Ishikawa (cell line): ENCODE measurements around the gene SDK1.

ENCODE experiments used
- CEBPB ChIP-seq: IDR thresholded peaks from 2 replicates; pipeline ENCODE4 v1.6.1; 2012
- CREB1 ChIP-seq: IDR thresholded peaks from 2 replicates; pipeline ENCODE4 v1.6.1; 2012; ENCODE audit warnings: low read depth
- EGR1 ChIP-seq: IDR thresholded peaks from 2 replicates; pipeline ENCODE4 v1.6.1; 2012
- EP300 ChIP-seq: IDR thresholded peaks from 2 replicates; pipeline ENCODE4 v1.6.1; 2012; ENCODE audit warnings: borderline replicate concordance
- FOXM1 ChIP-seq: IDR thresholded peaks from 2 replicates; pipeline ENCODE4 v1.6.1; 2012; ENCODE audit warnings: low read depth, borderline replicate concordance
- NFIC ChIP-seq: IDR thresholded peaks from 2 replicates; pipeline ENCODE4 v1.6.1; 2012
- RAD21 ChIP-seq: IDR thresholded peaks from 2 replicates; pipeline ENCODE4 v1.6.1; 2012; ENCODE audit warnings: low read depth
- TAF1 ChIP-seq: IDR thresholded peaks from 2 replicates; pipeline ENCODE4 v1.6.1; 2012; ENCODE audit warnings: low read depth, mild to moderate bottlenecking
- TCF12 ChIP-seq: IDR thresholded peaks from 2 replicates; pipeline ENCODE4 v1.6.1; 2012; ENCODE audit warnings: low read depth
- TEAD4 ChIP-seq: IDR thresholded peaks from 2 replicates; pipeline ENCODE4 v1.6.1; 2012
- YY1 ChIP-seq: IDR thresholded peaks from 2 replicates; pipeline ENCODE4 v1.6.1; 2012; ENCODE audit warnings: low read depth
- ZBTB7A ChIP-seq: IDR thresholded peaks from 2 replicates; pipeline ENCODE4 v1.6.1; 2012; ENCODE audit warnings: low read depth
- TF ChIP-seq, protein P1 (sequence below): IDR thresholded peaks from 2 replicates; pipeline ENCODE4 v1.6.1; 2012
- TF ChIP-seq, protein P2 (sequence below): IDR thresholded peaks from 2 replicates; pipeline ENCODE4 v1.6.1; 2012
- TF ChIP-seq, protein P3 (sequence below): IDR thresholded peaks from 2 replicates; pipeline ENCODE4 v1.6.1; 2012; ENCODE audit warnings: low read depth, mild to moderate bottlenecking

SDK1 gene

DNA sequence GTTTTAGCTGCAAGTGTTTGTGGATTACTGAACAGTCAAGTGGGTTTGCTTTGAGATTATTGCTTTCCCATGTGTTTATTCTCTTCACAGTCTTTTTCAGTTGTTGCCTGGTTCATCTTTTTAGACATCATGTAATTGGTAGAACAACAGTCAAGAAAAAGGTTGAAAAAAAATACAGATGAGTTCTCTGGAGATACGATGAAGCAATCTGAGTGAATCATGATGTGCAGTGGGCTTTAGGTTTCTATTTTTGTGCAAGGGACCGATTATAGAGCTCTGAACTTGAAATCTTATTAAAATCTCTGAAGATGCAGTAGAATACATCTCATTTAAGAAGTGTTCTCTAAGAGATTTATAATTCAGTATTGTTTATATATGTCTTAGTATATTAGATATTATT, 145.7 kb downstream of the SDK1 start:
- TF ChIP-seq EGR1 (no peak), TAF1 (no peak), CREB1 (no peak), EP300 (no peak), YY1 (no peak), NFIC (no peak), TEAD4 (no peak), FOXM1 (no peak), CEBPB (no peak), ZBTB7A (no peak), TCF12 (no peak), RAD21 (no peak)
- TF ChIP-seq, protein P1, sequence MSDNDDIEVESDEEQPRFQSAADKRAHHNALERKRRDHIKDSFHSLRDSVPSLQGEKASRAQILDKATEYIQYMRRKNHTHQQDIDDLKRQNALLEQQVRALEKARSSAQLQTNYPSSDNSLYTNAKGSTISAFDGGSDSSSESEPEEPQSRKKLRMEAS: no peak
- TF ChIP-seq, protein P2, sequence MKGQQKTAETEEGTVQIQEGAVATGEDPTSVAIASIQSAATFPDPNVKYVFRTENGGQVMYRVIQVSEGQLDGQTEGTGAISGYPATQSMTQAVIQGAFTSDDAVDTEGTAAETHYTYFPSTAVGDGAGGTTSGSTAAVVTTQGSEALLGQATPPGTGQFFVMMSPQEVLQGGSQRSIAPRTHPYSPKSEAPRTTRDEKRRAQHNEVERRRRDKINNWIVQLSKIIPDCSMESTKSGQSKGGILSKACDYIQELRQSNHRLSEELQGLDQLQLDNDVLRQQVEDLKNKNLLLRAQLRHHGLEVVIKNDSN: no peak
- TF ChIP-seq, protein P3, sequence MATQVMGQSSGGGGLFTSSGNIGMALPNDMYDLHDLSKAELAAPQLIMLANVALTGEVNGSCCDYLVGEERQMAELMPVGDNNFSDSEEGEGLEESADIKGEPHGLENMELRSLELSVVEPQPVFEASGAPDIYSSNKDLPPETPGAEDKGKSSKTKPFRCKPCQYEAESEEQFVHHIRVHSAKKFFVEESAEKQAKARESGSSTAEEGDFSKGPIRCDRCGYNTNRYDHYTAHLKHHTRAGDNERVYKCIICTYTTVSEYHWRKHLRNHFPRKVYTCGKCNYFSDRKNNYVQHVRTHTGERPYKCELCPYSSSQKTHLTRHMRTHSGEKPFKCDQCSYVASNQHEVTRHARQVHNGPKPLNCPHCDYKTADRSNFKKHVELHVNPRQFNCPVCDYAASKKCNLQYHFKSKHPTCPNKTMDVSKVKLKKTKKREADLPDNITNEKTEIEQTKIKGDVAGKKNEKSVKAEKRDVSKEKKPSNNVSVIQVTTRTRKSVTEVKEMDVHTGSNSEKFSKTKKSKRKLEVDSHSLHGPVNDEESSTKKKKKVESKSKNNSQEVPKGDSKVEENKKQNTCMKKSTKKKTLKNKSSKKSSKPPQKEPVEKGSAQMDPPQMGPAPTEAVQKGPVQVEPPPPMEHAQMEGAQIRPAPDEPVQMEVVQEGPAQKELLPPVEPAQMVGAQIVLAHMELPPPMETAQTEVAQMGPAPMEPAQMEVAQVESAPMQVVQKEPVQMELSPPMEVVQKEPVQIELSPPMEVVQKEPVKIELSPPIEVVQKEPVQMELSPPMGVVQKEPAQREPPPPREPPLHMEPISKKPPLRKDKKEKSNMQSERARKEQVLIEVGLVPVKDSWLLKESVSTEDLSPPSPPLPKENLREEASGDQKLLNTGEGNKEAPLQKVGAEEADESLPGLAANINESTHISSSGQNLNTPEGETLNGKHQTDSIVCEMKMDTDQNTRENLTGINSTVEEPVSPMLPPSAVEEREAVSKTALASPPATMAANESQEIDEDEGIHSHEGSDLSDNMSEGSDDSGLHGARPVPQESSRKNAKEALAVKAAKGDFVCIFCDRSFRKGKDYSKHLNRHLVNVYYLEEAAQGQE: no peak

GRCh38 chr7:3451701-3452100, 150.6 kb downstream of the SDK1 start:
- TF ChIP-seq FOXM1 (no peak), TAF1 (no peak), CREB1 (no peak), TCF12 (no peak), RAD21 (no peak)

GRCh38 chr7:3453398-3453797, 152.3 kb downstream of the SDK1 start:
- TF ChIP-seq YY1 (no peak), TCF12 (no peak), EGR1 (no peak), ZBTB7A (no peak), CREB1 (no peak), NFIC (no peak), TAF1 (no peak), EP300 (no peak), TEAD4 (no peak), RAD21 (no peak), CEBPB (no peak), FOXM1 (no peak)
- TF ChIP-seq, protein P1: no peak
- TF ChIP-seq, protein P2: no peak
- TF ChIP-seq, protein P3: no peak

GRCh38 chr7:3455806-3456595, 154.9 kb downstream of the SDK1 start:
- no peak for TF ChIP-seq CEBPB
- no peak for TF ChIP-seq ZBTB7A
- TF ChIP-seq TAF1: no peak
- TF ChIP-seq, protein P1: no peak
- TF ChIP-seq TEAD4: no peak
- no peak for TF ChIP-seq RAD21
- no peak for TF ChIP-seq EP300
- TF ChIP-seq, protein P3: no peak
- no peak for TF ChIP-seq FOXM1
- no peak for TF ChIP-seq CREB1
- TF ChIP-seq NFIC: no peak
- TF ChIP-seq YY1: no peak
- no peak for TF ChIP-seq TCF12
- TF ChIP-seq, protein P2: no peak
